Liver (tissue), 9 donors: Measurements from ENCODE around the gene OR8D1. TPM values are rescaled to one million over a fixed set of nuclear protein-coding genes. Genes with fewer than 3 reads are reported as not detected.

Experiments used
- DNase-seq: peaks from one replicate; pipeline ENCODE4 v3.0.0-alpha.2; 2017; ENCODE audit warnings: low spot score
- H3K27ac ChIP-seq, 2 donors: one replicate each; pipeline ENCODE4 v1.7.0; 2013; ENCODE audit warnings: inconsistent platforms in 2 of 2, low read length in 2 of 2, control low read depth in 1 of 2, low read depth in 1 of 2, mild to moderate bottlenecking in 1 of 2
- H3K27me3 ChIP-seq, 4 donors: one replicate each; pipeline versions ENCODE4 v1.6.1 to v1.7.0; 2013; ENCODE audit warnings: low read length in 3 of 4, inconsistent platforms in 1 of 4, mild to moderate bottlenecking in 1 of 4, moderate library complexity in 1 of 4; ENCODE audit not compliant: control insufficient read depth in 4 of 4, insufficient read depth in 4 of 4
- H3K36me3 ChIP-seq, 4 donors: one replicate each; pipeline versions ENCODE4 v1.6.1 to v1.7.0; 2013; ENCODE audit warnings: low read length in 3 of 4, mild to moderate bottlenecking in 3 of 4, low read depth in 1 of 4, moderate library complexity in 1 of 4; ENCODE audit not compliant: control insufficient read depth in 4 of 4, insufficient read depth in 3 of 4
- H3K4me1 ChIP-seq, 4 donors: one replicate each; pipeline versions ENCODE4 v1.6.1 to v1.7.0; 2013; ENCODE audit warnings: low read length in 3 of 4, mild to moderate bottlenecking in 3 of 4, moderate library complexity in 1 of 4; ENCODE audit not compliant: control insufficient read depth in 4 of 4, insufficient read depth in 4 of 4
- H3K4me3 ChIP-seq, 3 donors: one replicate each; pipeline versions ENCODE4 v1.6.1 to v1.7.0; 2013; ENCODE audit warnings: low read length in 3 of 3, control low read depth in 1 of 3, low read depth in 1 of 3, mild to moderate bottlenecking in 1 of 3
- H3K9ac ChIP-seq, 2 donors: one replicate each; pipeline ENCODE4 v1.7.0; 2013; ENCODE audit warnings: low read length in 2 of 2, mild to moderate bottlenecking in 2 of 2, moderate library complexity in 2 of 2, control low read depth in 1 of 2, low read depth in 1 of 2
- H3K9me3 ChIP-seq, 4 donors: one replicate each; pipeline versions ENCODE4 v1.6.1 to v1.7.0; 2013; ENCODE audit warnings: low read length in 3 of 4; ENCODE audit not compliant: control insufficient read depth in 4 of 4
- ATF3 ChIP-seq: IDR thresholded peaks from 2 replicates; pipeline ENCODE4 v1.6.1; 2016; ENCODE audit warnings: antibody characterized with exemption
- CTCF ChIP-seq: fragments of 150-350 bp; IDR thresholded peaks from 2 replicates; pipeline ENCODE4 v1.5.1; 2017; ENCODE audit warnings: improper control_type of control experiment, low read depth, low read length; ENCODE audit not compliant: missing input control
- EGR1 ChIP-seq, 2 donors: IDR thresholded peaks; 2 replicates each; pipeline ENCODE4 v1.6.1; 2016 to 2018; ENCODE audit warnings: antibody characterized with exemption in 2 of 2, low read depth in 2 of 2
- FOXA1 ChIP-seq: IDR thresholded peaks from 2 replicates; pipeline ENCODE4 v1.6.1; 2016; ENCODE audit warnings: antibody characterized with exemption
- FOXA2 ChIP-seq: IDR thresholded peaks from 2 replicates; pipeline ENCODE4 v1.6.1; 2016; ENCODE audit warnings: antibody characterized with exemption
- HNF4A ChIP-seq, 2 donors: conservative IDR thresholded peaks; 2 replicates each; pipeline ENCODE4 v1.6.1; 2016; ENCODE audit warnings: antibody characterized with exemption in 2 of 2, mild to moderate bottlenecking in 2 of 2
- HNF4G ChIP-seq: IDR thresholded peaks from 2 replicates; pipeline ENCODE4 v1.6.1; 2016; ENCODE audit warnings: antibody characterized with exemption
- JUND ChIP-seq, 2 donors: IDR thresholded peaks; 2 replicates each; pipeline ENCODE4 v1.6.1; 2016; ENCODE audit warnings: antibody characterized with exemption in 2 of 2
- MAX ChIP-seq: IDR thresholded peaks from 2 replicates; pipeline ENCODE4 v1.6.1; 2016; ENCODE audit warnings: antibody characterized with exemption
- NR2F2 ChIP-seq: IDR thresholded peaks from 2 replicates; pipeline ENCODE4 v1.6.1; 2016; ENCODE audit warnings: antibody characterized with exemption
- RAD21 ChIP-seq, 2 donors: IDR thresholded peaks; 2 replicates each; pipeline ENCODE4 v1.6.1; 2016; ENCODE audit warnings: antibody characterized with exemption in 2 of 2, mild to moderate bottlenecking in 2 of 2
- REST ChIP-seq: IDR thresholded peaks from 2 replicates; pipeline ENCODE4 v1.6.1; 2016; ENCODE audit warnings: antibody characterized with exemption, mild to moderate bottlenecking
- RXRA ChIP-seq, 2 donors: IDR thresholded peaks; 2 replicates each; pipeline ENCODE4 v1.6.1; 2017 to 2018; ENCODE audit warnings: antibody characterized with exemption in 2 of 2, mild to moderate bottlenecking in 1 of 2
- TAF1 ChIP-seq: conservative IDR thresholded peaks from 2 replicates; pipeline ENCODE4 v1.6.1; 2016; ENCODE audit warnings: antibody characterized with exemption, mild to moderate bottlenecking
- YY1 ChIP-seq: IDR thresholded peaks from 2 replicates; pipeline ENCODE4 v1.6.1; 2016; ENCODE audit warnings: antibody characterized with exemption, mild to moderate bottlenecking
- WGBS: extraction: QIAGEN DNeasy Blood & Tissue Kit; methylation state at CpG from one replicate; pipeline ENCODE4 v1.1.7; 2013; 5-methylcytosine and 5-hydroxymethylcytosine counted together
- polyA plus RNA-seq, 2 donors: library from polyadenylated mRNA; stranded (reverse) in 1 of 2; unstranded in 1 of 2; fragments of 200-250 nt in 1 of 2; fragments of >200 nt in 1 of 2; fragmentation: Nextera tagmentation in 1 of 2; extraction: Ambion mirVana in 1 of 2; gene quantifications; one replicate each; pipeline versions ENCODE4 v1.2.1 to v1.2.3, GENCODE V29; 2013 to 2015
- total RNA-seq, 2 donors: library from RNA; depleted of rRNA; stranded (reverse); fragments of >200 nt; gene quantifications; one replicate each; pipeline ENCODE4 v1.2.3, GENCODE V29; 2014
- donor health status: healthy.
- donor health status: healthy.
- donor health status: healthy.
- donor health status: healthy.
- donor health status: healthy.

The OR8D1 gene
- total and polyA plus RNA-seq, 4 donors: not detected

GRCh38 chr11:124277207-124277606, 36.5 kb downstream of the OR8D1 start:
- Histone ChIP-seq H3K9me3 (no peaks in the 10 kb centered on the region), H3K27me3 (no peaks in the 10 kb centered on the region), H3K27ac (no peak overlapping the region), H3K9ac (no peak overlapping the region), H3K4me3 (no peak overlapping the region), H3K4me1 (no peaks in the 10 kb centered on the region), H3K36me3 (no peaks in the 10 kb centered on the region)
- WGBS: 81% methylated on average over 3 of the region's 3 CpGs
- DNase-seq: no peak
- no peak for TF ChIP-seq YY1
- no peak for TF ChIP-seq HNF4G
- TF ChIP-seq MAX: no peak
- TF ChIP-seq REST: no peak
- TF ChIP-seq RXRA (IDR thresholded peaks at IDR 0.05): no peak
- TF ChIP-seq CTCF: no peak
- no peak for TF ChIP-seq NR2F2
- no peak for TF ChIP-seq FOXA2
- no peak for TF ChIP-seq ATF3
- no peak for TF ChIP-seq HNF4A (conservative IDR thresholded peaks at IDR 0.05)
- no peak for TF ChIP-seq EGR1 (IDR thresholded peaks at IDR 0.05; ENCODE audit: low read depth in 2 of 2)
- TF ChIP-seq FOXA1: no peak
- no peak for TF ChIP-seq RAD21 (IDR thresholded peaks at IDR 0.05)
- TF ChIP-seq JUND (IDR thresholded peaks at IDR 0.05): no peak
- no peak for TF ChIP-seq TAF1

- Histone ChIP-seq H3K4me3 (no peak overlapping the region), H3K27ac (no peak overlapping the region), H3K27me3 (no peaks in the 10 kb centered on the region), H3K4me1 (no peaks in the 10 kb centered on the region), H3K9ac (no peak overlapping the region), H3K36me3 (no peaks in the 10 kb centered on the region), H3K9me3 (no peaks in the 10 kb centered on the region)
- DNase-seq: no peak
- TF ChIP-seq NR2F2 (no peak), HNF4A (conservative IDR thresholded peaks at IDR 0.05) (no peak)
- WGBS: 59% methylated on average over 1 of the region's 1 CpG
Measured at GRCh38 chr11:124276081-124276480, 37.7 kb downstream of the OR8D1 start.
